Measurements from ENCODE around the gene MIEN1.
A peak's percentile ranks its signal among the peaks of the same experiment; 100 is the strongest.

MIEN1 gene, protein sequence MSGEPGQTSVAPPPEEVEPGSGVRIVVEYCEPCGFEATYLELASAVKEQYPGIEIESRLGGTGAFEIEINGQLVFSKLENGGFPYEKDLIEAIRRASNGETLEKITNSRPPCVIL

DNA sequence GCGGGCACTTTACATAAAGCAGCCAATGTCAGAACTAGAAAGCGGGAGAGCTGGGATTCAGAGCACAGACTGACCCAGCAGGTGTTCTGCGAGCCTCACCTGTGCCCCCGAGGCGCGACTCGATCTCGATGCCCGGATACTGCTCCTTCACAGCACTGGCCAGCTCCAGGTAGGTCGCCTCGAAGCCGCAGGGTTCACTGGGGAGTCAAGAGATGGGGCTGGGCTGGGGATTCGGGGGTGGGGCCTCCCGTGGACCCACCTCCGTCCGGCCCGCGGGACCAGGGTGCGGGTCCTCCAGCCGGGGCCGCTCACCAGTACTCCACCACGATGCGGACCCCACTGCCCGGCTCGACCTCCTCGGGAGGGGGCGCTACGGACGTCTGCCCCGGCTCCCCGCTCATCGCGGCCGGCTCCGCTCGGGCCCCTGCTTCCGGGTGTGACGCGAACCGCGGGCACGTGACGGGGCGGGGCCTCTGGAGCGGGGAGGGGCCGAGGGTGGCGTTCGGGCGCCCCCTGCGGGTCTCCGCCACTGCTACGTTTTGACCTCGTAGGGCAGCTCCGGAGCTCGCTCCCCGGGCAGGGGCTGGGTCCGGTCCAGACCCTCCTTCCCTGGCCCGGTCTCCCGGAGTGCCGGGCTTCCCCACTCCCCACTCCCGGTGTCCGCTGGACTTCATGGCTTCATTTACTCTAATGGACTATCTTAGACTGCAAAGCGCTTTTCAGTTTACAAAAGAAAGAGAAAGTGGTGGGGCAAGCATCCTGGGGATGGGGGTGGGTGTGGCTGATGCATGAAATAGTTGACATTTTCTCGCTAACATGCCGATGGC lies at the start of gene MIEN1:
TSS of gene MIEN1 (minus strand) at position 438 of the 827 bp plus-strand sequence. CDS start at position 401, 37 bp downstream.
- TF ChIP-seq, protein P1, sequence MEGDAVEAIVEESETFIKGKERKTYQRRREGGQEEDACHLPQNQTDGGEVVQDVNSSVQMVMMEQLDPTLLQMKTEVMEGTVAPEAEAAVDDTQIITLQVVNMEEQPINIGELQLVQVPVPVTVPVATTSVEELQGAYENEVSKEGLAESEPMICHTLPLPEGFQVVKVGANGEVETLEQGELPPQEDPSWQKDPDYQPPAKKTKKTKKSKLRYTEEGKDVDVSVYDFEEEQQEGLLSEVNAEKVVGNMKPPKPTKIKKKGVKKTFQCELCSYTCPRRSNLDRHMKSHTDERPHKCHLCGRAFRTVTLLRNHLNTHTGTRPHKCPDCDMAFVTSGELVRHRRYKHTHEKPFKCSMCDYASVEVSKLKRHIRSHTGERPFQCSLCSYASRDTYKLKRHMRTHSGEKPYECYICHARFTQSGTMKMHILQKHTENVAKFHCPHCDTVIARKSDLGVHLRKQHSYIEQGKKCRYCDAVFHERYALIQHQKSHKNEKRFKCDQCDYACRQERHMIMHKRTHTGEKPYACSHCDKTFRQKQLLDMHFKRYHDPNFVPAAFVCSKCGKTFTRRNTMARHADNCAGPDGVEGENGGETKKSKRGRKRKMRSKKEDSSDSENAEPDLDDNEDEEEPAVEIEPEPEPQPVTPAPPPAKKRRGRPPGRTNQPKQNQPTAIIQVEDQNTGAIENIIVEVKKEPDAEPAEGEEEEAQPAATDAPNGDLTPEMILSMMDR (conservative IDR thresholded peaks at IDR 0.05; ENCODE audit: low read depth): peak; percentile 91
- POLR2A ChIA-PET (ENCODE audit: low non-redundant PET): interaction anchor here (0.7 to 1.4 kb wide), 4 partner anchors 9 to 166 kb away, joined by 3 to 7 read pairs (median 6); partner anchors contain the start of gene ERBB2
- H3K27ac ChIP-seq: peak within 1 kb of the TSS; percentile 74
- CTCF ChIA-PET: interaction anchor here (0.5 to 1.9 kb wide), 15 partner anchors 9 to 124 kb away, joined by 3 to 11 read pairs (median 4); partner anchors contain the start of genes ERBB2 and PNMT
- peak; percentile 94 for DNase-seq (ENCODE audit: low spot score)

DNA sequence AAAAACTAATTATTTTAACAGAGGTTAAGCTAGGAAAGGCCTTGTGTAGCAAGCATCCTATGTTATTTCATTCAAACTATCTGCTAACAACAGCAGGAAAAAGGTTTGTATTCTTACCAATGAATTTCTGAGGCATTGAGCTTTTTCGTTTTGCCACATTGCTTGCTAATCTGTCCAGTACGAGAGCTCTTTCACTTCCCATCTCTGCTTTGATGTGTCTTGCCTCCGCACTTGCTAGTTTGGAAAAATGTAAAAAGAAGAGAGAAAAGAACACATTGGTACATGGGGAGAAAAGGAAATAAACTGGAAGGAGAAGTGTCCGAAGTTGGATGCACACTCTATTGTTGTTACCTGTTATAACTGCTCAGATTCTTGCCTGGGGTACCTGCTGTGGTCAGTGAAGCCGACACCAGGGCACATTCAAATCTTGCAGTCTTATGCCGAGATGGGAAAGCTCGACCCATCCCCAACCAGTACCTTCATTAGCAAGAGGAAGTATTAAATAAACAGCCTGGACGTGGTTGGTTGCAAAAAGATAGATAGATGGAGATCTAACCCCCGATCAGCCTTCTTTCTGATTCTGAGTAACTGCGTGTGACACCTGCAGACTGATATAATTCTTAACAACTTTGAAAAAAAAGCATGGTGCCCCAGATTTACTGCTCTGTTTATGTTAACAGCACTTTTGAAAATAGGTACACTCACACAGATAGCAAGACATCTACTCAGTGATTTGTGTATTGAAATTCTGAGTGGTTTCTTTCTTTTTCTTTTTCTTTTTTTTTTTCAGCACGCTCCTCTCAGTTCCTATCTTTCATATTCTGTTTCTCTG lies 47.4 kb upstream of the MIEN1 start:
- TF ChIP-seq, protein P1 (conservative IDR thresholded peaks at IDR 0.05; ENCODE audit: low read depth): no peak
- DNase-seq (ENCODE audit: low spot score): no peak
- CTCF ChIA-PET: no interaction called here
- POLR2A ChIA-PET (ENCODE audit: low non-redundant PET): no interaction called here
- H3K27ac ChIP-seq: no peak overlapping the region

DNA sequence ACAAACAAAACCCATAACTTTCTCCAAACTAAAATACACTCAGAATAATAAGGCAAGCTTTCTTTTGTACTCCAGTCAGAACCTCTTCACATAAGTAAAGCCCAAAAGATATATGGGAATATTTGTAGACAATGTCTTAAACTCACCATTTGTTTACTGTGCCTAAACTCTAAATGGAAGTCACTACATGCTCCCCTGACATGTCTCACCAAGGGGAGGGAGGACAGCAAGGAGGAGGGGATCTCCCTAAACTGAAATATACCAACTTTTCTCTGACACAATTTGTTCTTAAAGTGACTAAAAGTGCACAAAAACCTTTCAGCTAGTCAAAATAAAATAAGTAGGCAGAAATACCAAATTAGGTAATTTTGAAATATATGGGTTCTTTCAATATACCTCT lies 45.9 kb upstream of the MIEN1 start:
- no peak overlapping the region for H3K27ac ChIP-seq
- ChIA-PET POLR2A (ENCODE audit: low non-redundant PET) (no interaction called here), CTCF (interaction anchor here (1.2 kb wide), 1 partner anchor 148 kb away, joined by 5 read pairs; no protein-coding TSS in a partner anchor)
- TF ChIP-seq, protein P1 (conservative IDR thresholded peaks at IDR 0.05; ENCODE audit: low read depth): no peak
- DNase-seq (ENCODE audit: low spot score): no peak

GRCh38 chr17:39775031-39775430 lies 44.7 kb upstream of the MIEN1 start:
- no peak overlapping the region for H3K27ac ChIP-seq
- no peak for DNase-seq (ENCODE audit: low spot score)
- TF ChIP-seq, protein P1 (conservative IDR thresholded peaks at IDR 0.05; ENCODE audit: low read depth): no peak
- ChIA-PET POLR2A (ENCODE audit: low non-redundant PET) (no interaction called here), CTCF (interaction anchor here (0.6 kb wide), 1 partner anchor 109 kb away, joined by 3 read pairs; no protein-coding TSS in a partner anchor)

- TF ChIP-seq, protein P1 (conservative IDR thresholded peaks at IDR 0.05; ENCODE audit: low read depth): no peak
- H3K27ac ChIP-seq: no peak overlapping the region
- DNase-seq (ENCODE audit: low spot score): no peak
- ChIA-PET CTCF (no interaction called here), POLR2A (ENCODE audit: low non-redundant PET) (no interaction called here)
These were observed 43.7 kb upstream of the MIEN1 start for GRCh38 chr17:39774047-39774446.

All from RWPE1 (cell line).